Stomach (tissue), 9 donors: ENCODE data around the gene SLC16A8. TPM values are rescaled to one million over a fixed set of nuclear protein-coding genes. Genes with fewer than 3 reads are reported as not detected.

Experiments used
- DNase-seq, 2 donors: peaks; one replicate each; pipeline versions ENCODE4 v3.0.0 to v3.0.0-alpha.2; 2013 to 2019
- H3K27ac ChIP-seq, 5 donors: fragments of 200-600 bp in 4 of 5; sonication (generic) in 4 of 5; one replicate each; pipeline ENCODE4 v1.5.1; 2013 to 2019; ENCODE audit warnings: mild to moderate bottlenecking in 1 of 5, moderate library complexity in 1 of 5
- H3K27me3 ChIP-seq, 3 donors: fragments of 200-600 bp; sonication (generic); one replicate each; pipeline ENCODE4 v1.5.1; 2017 to 2019; ENCODE audit warnings: mixed run types in 1 of 3
- H3K36me3 ChIP-seq, 4 donors: fragments of 200-600 bp; sonication (generic); 1 replicate in 3 of 4; 2 replicates in 1 of 4; pipeline ENCODE4 v1.5.1; 2016 to 2019
- H3K4me1 ChIP-seq, 4 donors: fragments of 200-600 bp; sonication (generic); one replicate each; pipeline ENCODE4 v1.5.1; 2016 to 2019
- H3K4me3 ChIP-seq, 4 donors: fragments of 200-600 bp; sonication (generic) in 3 of 4; one replicate each; pipeline ENCODE4 v1.5.1; 2016 to 2019; ENCODE audit warnings: mild to moderate bottlenecking in 1 of 4
- H3K9me3 ChIP-seq, 4 donors: fragments of 200-600 bp; sonication (generic); one replicate each; pipeline ENCODE4 v1.5.1; 2016 to 2019
- EP300 ChIP-seq: sonication (generic); formaldehyde crosslinking; IDR thresholded peaks from one replicate; pipeline ENCODE4 v1.6.1; 2017; ENCODE audit warnings: antibody characterized with exemption
- POLR2A ChIP-seq, 4 donors: fragments of 450-650 bp; IDR thresholded peaks; one replicate each; pipeline ENCODE4 v1.6.1; 2016; ENCODE audit warnings: antibody characterized with exemption in 4 of 4, control low read depth in 2 of 4, mild to moderate bottlenecking in 1 of 4, moderate library complexity in 1 of 4
- POLR2AphosphoS5 ChIP-seq, 3 donors: sonication (generic); formaldehyde crosslinking; IDR thresholded peaks; one replicate each; pipeline ENCODE4 v1.6.1; 2016; ENCODE audit warnings: antibody characterized with exemption in 3 of 3
- WGBS, 5 donors: extraction: QIAGEN DNeasy Blood & Tissue Kit in 3 of 5; methylation state at CpG; one replicate each; pipeline versions ENCODE4 v1.1.5 to v1.1.7; 2013 to 2018; 5-methylcytosine and 5-hydroxymethylcytosine counted together
- intact Hi-C: fragments of 100-400 bp; cut with DNase I; formaldehyde crosslinking; loops from one replicate; pipeline ENCODE4 v1.15.1; 2023; ENCODE audit warnings: low total_unique reads
- polyA plus RNA-seq, 3 donors: library from polyadenylated mRNA; stranded (reverse); fragments of 200-250 nt; gene quantifications; one replicate each; pipeline ENCODE4 v1.2.3, GENCODE V29; 2013
- total RNA-seq, 5 donors: library from RNA; depleted of rRNA; stranded (reverse); fragments of >200 nt; gene quantifications; one replicate each; pipeline versions ENCODE4 v1.1.0 to v1.2.3, GENCODE V29; 2014 to 2016
- TF ChIP-seq, protein P1 (sequence below), 7 experiments: fragments of 450-650 bp in 4 of 7; fragments of 200-600 bp in 3 of 7; sonication (generic) in 3 of 7; IDR thresholded peaks; one replicate each; pipeline ENCODE4 v1.5.1; 2016 to 2019; ENCODE audit warnings: antibody characterized with exemption in 7 of 7, control low read depth in 2 of 7, mild to moderate bottlenecking in 1 of 7
- donor health status: healthy with polysubstance abuse.
- donor health status: Bipolar disorder and iron deficiency.
- donor health status: healthy.

Gene SLC16A8
- total and polyA plus RNA-seq, 8 donors = 0.48 TPM; not detected in 7

DNA sequence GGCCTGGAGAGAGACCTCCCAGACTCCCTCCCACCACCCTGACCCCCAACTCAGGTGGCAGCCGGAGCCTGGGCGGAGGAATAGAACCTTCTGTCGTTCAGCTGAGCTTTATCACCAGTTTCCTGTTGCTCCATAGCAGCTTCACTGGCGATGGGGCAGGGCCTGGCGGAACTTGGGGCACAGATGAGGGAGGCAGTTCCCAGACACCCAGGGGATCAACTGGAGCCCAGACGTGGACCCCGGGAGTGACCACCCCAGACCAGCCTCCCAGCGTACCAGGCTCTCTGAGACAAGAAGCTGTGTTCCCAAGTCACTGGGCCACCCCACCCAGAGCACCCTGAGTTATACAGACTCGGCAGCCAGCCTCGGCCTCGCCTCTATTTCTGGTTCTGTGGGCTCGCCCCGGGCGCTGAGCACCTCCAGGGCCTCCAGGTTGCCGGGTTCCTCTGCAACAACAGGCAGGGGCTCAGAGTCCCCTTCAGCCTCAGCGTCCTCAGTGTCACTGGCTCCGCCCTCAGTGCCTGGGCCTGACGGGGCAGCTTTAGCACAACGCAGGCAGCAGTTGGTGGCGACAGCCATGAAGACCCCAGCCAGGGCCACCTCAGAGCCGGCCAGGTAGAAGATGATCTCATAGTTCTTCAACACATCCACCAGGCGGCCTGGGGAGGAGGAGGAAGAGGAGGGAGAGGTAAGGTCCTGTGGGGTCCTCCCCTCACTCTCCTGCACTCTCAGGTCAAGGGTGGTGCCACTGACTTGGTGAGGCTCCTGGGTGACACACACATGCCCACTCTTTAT, 5.7 kb downstream of the SLC16A8 start:
- Histone ChIP-seq H3K27me3 (peaks cover 0 to 33% (median 25%) of the 10 kb centered on the region in 3 donors), H3K4me3 (no peak overlapping the region), H3K9me3 (no peaks in the 10 kb centered on the region), H3K36me3 (peaks cover 10 to 33% (median 31%) of the 10 kb centered on the region in 4 donors), H3K4me1 (peaks cover 24 to 29% (median 26%) of the 10 kb centered on the region in 4 donors), H3K27ac (no peak overlapping the region)
- DNase-seq = no peak
- TF ChIP-seq POLR2A (IDR thresholded peaks at IDR 0.05) (no peak), EP300 (no peak), POLR2AphosphoS5 (IDR thresholded peaks at IDR 0.05) (no peak)
- TF ChIP-seq, protein P1, sequence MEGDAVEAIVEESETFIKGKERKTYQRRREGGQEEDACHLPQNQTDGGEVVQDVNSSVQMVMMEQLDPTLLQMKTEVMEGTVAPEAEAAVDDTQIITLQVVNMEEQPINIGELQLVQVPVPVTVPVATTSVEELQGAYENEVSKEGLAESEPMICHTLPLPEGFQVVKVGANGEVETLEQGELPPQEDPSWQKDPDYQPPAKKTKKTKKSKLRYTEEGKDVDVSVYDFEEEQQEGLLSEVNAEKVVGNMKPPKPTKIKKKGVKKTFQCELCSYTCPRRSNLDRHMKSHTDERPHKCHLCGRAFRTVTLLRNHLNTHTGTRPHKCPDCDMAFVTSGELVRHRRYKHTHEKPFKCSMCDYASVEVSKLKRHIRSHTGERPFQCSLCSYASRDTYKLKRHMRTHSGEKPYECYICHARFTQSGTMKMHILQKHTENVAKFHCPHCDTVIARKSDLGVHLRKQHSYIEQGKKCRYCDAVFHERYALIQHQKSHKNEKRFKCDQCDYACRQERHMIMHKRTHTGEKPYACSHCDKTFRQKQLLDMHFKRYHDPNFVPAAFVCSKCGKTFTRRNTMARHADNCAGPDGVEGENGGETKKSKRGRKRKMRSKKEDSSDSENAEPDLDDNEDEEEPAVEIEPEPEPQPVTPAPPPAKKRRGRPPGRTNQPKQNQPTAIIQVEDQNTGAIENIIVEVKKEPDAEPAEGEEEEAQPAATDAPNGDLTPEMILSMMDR (IDR thresholded peaks at IDR 0.05) = no peak
- intact Hi-C loops = no loop called here
- WGBS, 5 donors = 62 to 81% (median 76%) methylated on average over 11 to 22 of the region's 22 CpGs

DNA sequence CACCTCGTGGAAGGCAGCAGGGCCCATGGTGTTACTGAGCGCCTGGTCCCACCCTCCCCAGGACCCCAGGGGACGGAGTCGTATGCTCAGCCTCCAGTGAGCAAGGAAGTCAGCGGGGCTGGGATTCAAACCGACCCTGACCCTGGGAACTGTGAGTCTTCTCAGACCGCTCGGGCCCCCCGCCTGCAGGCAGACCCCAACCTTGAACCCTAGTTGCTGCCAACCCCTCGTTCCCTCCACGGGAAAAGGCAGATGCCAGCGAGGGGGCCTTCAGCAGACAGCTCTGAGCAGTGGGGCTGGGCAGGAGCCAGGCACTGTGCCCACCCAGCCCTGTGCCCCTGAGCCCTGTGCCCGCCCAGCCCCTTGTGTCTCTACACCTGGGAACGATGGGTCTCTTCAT, 6.4 kb downstream of the SLC16A8 start:
- 69 to 86% (median 79%) methylated on average over 12 to 14 of the region's 14 CpGs for WGBS, 5 donors
- peaks cover 10 to 39% (median 38%) of the 10 kb centered on the region in 4 donors for H3K36me3 ChIP-seq
- H3K27me3 ChIP-seq = peaks cover 0 to 26% (median 19%) of the 10 kb centered on the region in 3 donors
- H3K9me3 ChIP-seq = no peaks in the 10 kb centered on the region
- no peak for TF ChIP-seq POLR2A (IDR thresholded peaks at IDR 0.05)
- no peak for TF ChIP-seq EP300
- TF ChIP-seq POLR2AphosphoS5 (IDR thresholded peaks at IDR 0.05) = no peak
- TF ChIP-seq, protein P1 (IDR thresholded peaks at IDR 0.05) = no peak
- H3K27ac ChIP-seq = no peak overlapping the region
- intact Hi-C loops = no loop called here
- no peak overlapping the region for H3K4me3 ChIP-seq
- H3K4me1 ChIP-seq = peaks cover 21 to 24% (median 23%) of the 10 kb centered on the region in 4 donors
- no peak for DNase-seq

DNA sequence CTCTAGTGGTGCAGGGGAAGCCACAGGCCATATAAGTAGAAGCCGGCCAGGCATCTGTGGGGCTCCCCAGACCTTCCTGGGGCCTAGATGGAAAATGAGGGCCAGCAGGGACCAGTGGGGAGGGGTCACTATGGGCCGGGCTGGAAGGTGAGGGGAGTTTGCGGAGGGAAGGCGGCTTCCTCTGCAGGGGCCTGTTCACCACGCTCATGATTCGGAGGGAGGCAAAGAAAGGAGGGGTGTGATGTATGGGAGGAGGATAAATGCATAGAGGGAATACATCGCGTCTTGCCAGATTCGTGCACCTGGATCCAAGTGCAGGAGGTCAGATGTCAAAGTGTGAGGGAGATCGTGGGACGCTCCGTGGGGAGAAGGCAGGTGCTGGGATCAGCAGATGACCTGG, 6.9 kb downstream of the SLC16A8 start:
- no peak for TF ChIP-seq POLR2A (IDR thresholded peaks at IDR 0.05)
- TF ChIP-seq, protein P1 (IDR thresholded peaks at IDR 0.05) = no peak
- no peak for TF ChIP-seq EP300
- no peak for TF ChIP-seq POLR2AphosphoS5 (IDR thresholded peaks at IDR 0.05)
- intact Hi-C loops = no loop called here
- WGBS, 5 donors = 72 to 82% (median 75%) methylated on average over 12 of the region's 12 CpGs

DNA sequence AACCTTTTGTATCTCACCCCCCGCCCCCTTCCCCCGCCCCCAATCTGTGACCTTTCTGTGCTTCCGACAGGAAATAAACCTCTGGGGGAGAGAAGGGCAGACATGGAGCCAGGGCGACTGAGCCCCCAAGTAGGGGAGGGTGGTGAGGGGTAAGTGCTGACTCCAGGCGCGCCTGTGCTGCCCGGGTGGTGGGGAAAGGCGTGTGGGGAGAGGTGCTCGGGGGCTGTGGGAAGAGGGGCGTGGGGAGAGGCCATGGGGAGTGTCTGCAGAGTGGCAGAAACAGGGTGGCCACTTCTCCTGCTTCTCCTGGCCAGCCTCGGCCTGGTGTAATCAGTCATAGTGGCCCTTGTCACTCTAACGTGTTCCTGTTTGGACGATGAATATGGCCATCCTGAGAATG, 8.0 kb downstream of the SLC16A8 start:
- Histone ChIP-seq H3K9me3 (no peaks in the 10 kb centered on the region), H3K27ac (no peak overlapping the region), H3K36me3 (peaks cover 19 to 56% (median 54%) of the 10 kb centered on the region in 4 donors), H3K27me3 (peaks cover 0 to 10% (median 4%) of the 10 kb centered on the region in 3 donors), H3K4me3 (no peak overlapping the region), H3K4me1 (peaks cover 5 to 8% (median 6%) of the 10 kb centered on the region in 4 donors)
- 83 to 89% (median 88%) methylated on average over 12 to 13 of the region's 13 CpGs for WGBS, 5 donors
- no peak for TF ChIP-seq POLR2AphosphoS5 (IDR thresholded peaks at IDR 0.05)
- intact Hi-C loops = no loop called here
- no peak for DNase-seq

More for the DNA sequence above, 6.9 kb downstream of the SLC16A8 start:
- Histone ChIP-seq H3K4me3 (no peak overlapping the region), H3K27me3 (peaks cover 0 to 21% (median 14%) of the 10 kb centered on the region in 3 donors), H3K36me3 (peaks cover 13 to 44% (median 43%) of the 10 kb centered on the region in 4 donors), H3K27ac (no peak overlapping the region), H3K9me3 (no peaks in the 10 kb centered on the region), H3K4me1 (peaks cover 16 to 19% (median 18%) of the 10 kb centered on the region in 4 donors)
- no peak for DNase-seq
